GM19455 (cell line): ENCODE data around the gene DAPP1.
A peak's percentile ranks its signal among the peaks of the same experiment; 100 is the strongest.
"Not testable (repeated sequence)": the region's sequence is repeated elsewhere in the genome, so short reads cannot be mapped to it uniquely, and the experiment has no call there.

Experiments
- ATAC-seq: cut with Tn5 transposase; IDR thresholded peaks from one replicate; pipeline ENCODE4 v1.9.1; 2021; ENCODE audit not compliant: unreplicated experiment

The DAPP1 gene, protein sequence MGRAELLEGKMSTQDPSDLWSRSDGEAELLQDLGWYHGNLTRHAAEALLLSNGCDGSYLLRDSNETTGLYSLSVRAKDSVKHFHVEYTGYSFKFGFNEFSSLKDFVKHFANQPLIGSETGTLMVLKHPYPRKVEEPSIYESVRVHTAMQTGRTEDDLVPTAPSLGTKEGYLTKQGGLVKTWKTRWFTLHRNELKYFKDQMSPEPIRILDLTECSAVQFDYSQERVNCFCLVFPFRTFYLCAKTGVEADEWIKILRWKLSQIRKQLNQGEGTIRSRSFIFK

DNA sequence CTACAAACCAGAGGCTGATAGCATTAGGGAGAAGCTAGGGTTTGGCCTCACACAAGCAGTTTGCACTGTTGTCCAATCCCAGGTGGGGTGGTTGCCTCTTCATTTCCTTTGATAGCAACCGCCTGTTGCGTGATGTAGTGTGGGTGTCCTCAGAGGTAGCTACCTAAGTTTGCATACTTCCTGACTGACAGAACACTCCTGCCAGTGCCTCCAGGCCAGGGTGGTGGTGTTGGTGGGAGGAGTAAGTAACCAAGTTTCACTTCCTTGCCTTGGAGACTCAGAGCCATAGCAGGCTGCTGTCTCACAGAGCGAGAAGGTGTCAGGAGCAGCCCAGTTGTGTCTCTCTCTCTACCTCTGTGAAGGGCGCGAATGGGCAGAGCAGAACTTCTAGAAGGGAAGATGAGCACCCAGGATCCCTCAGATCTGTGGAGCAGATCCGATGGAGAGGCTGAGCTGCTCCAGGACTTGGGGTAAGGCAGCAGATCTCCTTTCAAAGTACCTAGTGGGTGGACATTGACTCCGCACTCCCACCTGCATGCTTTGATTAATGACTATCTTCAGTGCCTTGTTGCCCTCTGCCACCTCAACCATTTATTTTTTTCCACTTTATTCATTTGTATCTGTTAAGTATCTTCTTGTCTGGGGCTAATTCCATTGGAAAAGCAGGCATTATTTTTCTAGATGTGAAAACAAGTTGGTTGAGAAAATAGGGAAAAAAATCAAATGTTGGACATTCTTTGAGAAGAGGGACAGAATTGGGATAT, at the start of gene DAPP1:
TSS of gene DAPP1 (plus strand) at position 283 of the 764 bp plus-strand sequence. CDS start at position 370, 87 bp downstream.
- peak; percentile 95 for ATAC-seq

DNA sequence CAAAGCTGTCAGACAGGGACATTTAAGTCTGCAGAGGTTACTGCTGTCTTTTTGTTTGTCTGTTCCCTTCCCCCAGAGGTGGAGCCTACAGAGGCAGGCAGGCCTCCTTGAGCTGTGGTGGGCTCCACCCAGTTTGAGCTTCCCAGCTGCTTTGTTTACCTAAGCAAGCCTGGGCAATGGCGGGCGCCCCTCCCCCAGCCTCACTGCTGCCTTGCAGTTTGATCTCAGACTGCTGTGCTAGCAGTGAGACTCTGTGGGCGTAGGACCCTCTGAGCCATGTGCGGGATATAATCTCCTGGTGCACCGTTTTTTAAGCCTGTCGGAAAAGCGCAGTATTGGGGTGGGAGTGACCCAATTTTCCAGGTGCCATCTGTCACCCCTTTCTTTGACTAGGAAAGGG, 45.8 kb upstream of the DAPP1 start:
- ATAC-seq: not testable (repeated sequence)

DNA sequence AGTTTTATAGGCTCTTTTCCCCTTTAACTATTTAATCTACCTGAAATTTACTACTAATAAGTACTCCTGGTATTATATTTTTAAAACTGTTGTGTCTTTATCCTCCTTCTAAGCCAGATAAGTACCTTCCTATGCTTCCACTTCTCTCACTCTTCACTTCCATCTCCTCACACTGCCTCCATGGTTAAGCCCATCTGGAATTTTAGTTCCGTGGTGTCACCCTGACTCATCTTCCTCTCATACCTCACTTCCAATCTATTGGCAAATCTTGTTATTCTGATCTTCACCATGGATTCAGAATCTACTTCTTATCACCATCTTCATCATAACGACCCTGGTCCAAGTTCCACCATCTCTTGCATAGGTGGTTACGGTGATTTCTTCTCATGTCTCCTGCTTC, 32.7 kb upstream of the DAPP1 start:
- no peak for ATAC-seq

DNA sequence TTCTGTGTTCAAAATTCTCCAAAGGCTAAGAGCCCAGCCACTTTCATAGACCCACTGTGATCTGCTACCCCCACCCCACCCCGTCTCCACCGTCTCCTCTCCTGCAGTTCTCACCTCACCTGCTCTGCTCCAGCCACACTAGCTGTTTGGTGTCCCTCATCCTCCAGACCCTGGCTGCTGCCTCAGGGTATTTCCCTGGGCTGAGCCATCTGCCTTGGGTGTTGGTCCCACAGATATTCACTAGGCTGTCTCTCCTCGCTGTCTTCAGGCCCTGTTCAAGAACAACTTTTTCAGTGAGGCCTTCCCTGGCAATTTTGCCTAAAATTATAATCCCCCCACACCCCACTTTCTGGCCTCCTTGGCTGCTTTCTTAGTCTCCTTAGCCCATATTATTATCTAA, 31.8 kb upstream of the DAPP1 start:
- no peak for ATAC-seq

DNA sequence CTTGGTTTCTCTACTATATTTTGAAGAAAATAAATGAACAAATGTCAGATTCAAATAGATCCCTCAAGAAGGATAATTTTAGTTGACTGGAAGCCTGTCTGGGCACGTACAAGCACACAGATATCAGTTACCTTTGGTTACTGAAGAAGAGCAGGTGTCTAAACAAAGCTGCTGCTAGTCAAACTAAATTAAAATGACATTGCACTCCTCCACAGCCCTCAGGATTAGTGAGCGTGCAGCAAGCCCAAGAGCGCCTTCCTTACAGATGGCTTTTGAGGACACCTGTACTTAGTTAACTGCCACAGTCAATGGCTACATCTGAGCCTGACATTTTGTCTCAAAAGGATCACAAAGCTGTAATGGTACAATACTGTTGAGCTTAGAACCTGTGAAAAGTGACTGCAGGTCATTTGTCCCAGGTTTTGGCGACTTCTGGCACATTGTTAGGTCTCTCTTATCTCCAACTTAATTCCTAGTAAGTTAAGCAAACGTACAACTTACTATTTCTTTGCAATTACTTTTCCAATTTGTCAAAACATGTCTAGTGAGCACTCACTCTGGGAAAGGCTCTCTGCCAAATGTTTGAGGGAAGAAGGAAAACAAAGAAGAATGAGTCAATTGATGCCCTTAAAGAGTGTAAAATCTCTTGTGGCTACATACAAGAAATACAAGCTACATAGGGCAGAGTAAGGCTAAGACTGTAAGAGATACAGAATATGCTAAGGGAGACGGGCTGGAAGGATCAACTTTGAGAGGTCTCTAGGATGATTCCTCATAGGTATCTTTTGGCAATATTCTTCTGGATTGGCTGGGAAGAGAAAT, 25.6 kb upstream of the DAPP1 start:
- no peak for ATAC-seq

DNA sequence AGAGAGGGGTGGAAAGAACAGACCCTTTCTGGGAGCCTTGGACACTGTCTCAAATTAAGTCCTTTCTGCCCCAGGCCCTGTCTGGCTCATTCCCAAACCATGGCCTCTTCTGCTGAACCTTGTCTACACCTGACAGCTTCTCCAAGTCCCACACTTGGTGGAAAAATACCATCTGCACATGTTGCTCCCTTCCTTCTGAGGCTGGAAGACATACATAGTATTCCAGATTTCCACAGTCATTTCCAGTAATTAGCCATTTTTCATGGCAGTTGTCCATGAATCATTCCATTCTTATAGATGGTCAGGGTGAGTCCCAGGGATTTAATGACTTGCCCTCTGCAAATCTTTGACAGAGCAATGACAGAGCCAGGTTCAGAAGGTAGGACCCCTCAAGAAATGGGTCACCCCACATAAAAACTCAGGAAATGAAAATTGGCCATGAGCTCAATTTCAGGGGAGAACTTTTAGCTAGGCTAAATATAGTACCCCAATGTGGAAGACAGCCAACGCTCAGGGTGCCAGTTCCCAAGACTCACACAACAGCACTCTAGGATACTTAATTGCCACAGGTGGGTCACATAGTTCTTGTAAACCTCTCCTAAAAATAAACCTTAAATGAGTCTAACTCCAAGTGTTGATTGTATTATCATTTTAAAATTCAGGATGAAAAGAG, 16.2 kb upstream of the DAPP1 start:
- no peak for ATAC-seq

DNA sequence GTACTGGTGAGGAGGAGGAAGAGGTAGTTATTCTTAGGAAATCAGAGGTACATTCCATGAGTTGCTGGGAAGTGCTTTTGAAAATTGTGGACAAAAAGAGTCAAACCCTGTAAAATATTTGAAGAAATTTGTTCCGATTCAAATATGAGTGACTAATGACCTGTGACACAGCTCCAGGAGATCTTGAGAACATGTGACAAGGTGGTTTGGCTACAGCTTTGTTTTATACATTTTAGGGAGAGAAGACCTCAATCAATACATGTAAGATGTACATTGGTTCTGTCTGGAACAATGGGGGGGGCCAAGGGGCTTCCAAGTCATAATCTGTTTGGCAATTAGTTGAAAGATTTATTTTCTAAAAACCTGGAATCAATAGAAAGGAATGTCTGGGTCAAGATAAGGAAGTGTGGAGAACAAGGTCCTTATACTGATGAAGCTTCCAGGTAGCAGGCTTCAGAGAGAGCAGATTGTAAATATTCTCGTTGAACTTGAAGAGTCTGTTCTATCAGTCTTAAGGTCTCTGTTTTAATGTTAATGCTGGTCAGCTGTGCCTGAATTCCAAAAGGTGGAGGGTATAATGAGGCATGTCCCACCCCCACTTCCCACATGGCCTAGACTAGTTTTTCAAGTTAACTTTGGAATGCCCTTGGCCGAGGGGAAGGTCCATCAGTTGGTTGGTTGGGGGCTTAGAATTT, 15.5 kb upstream of the DAPP1 start:
- no peak for ATAC-seq

GRCh38 chr4:99803566-99804101, 13.0 kb upstream of the DAPP1 start:
- no peak for ATAC-seq

DNA sequence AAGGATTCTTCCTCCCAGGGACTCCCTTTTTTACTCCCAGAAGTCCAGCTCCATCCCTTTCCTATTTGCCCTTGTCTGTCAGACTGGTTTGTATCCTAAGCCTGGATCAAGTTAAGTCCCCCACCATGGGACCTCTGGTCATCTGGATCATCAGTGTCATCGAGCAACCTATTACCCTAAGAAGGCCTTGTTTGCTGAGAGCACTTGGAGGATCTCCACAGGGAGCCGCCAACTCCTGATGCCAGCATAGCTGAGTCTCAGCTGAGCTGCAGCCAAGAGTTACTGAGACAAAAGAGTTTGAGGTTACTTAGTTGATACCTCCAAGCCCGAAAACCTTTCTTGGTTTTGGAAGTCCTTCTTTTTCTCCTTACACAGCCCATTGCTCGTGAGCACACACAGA, 10.1 kb upstream of the DAPP1 start:
- no peak for ATAC-seq

DNA sequence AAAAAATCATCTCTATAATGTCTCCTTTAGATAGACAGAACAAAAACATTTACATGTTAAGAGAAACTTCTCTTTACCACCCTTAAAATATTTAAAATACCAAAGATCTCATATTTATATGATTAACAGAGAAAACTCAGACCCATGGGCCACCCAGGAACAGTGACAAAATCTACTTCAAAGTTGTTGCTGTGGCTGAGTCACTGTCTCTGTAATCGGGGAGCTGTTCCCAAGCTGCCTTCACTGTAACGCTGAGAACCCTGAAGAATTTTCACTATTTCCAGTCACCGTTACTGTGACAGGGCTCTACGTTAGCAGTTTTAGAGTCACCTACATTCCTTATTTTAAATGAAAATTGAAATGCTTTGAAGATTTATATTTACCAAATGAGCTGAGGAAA, 9.0 kb upstream of the DAPP1 start:
- ATAC-seq: no peak

- peak; percentile 90 for ATAC-seq
Observed at GRCh38 chr4:99808260-99808857, 8.3 kb upstream of the DAPP1 start.

GRCh38 chr4:99809326-99809725, 7.3 kb upstream of the DAPP1 start:
- ATAC-seq: no peak

- ATAC-seq: no peak
Observed at GRCh38 chr4:99810536-99810935, 6.1 kb upstream of the DAPP1 start.

DNA sequence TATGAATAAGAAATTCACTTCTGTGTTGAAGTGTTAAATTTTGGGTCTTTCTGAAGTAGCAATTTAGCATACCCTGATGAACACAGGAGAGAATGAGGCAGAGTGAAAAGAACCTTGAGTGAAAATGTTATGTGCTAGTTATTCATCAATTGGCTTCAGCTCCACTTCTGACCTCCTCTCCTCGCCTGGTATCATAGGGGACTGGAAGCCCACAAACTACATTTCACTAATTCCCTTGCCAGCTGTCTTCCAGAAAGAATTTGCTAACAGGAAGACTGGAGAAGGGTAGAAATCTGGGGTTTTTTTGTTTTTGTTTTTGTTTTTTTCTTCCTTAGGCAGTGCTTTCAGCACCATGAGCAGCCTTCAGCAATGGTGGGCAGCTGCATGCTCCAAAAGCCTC, 5.5 kb upstream of the DAPP1 start:
- no peak for ATAC-seq

DNA sequence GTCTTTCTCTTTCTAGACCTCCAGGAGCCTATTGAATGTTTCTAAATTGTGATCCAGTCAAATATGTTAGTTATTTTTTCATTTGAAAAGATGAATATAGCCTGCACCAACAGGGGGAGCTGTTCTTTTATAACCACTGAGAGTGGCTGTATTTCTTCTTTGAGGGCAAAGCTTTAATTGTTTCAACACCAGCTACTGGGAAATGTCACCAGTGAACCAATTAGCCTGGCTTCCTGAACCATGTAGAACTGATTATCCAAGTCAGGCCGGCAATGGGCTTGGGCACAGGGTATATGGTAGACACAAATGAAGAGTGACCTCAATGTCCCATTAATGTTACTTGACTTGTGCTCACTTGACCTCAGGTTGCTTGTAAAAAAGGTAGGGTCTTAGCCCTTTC, 4.8 kb upstream of the DAPP1 start:
- ATAC-seq: no peak

DNA sequence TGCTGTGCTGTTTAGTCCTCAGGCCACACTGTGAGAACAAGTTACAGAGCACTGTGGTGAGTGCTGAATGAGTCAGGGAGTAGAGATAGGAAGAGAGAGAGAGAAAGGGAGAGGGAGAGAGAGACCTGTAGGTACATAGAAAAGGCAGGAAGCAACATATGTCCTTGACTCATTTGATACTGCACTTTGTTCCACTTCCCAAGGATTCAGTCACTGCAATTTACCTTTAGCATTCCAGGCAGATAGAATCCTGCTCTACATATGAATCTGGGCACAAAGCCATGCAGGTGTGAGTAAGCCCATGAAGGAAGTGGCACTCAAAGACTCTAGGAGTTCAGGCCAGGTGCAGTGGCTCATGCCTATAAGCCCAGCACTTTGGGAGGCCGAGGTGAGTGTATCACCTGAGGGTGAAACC, 1.0 kb upstream of the DAPP1 start:
- no peak for ATAC-seq

DNA sequence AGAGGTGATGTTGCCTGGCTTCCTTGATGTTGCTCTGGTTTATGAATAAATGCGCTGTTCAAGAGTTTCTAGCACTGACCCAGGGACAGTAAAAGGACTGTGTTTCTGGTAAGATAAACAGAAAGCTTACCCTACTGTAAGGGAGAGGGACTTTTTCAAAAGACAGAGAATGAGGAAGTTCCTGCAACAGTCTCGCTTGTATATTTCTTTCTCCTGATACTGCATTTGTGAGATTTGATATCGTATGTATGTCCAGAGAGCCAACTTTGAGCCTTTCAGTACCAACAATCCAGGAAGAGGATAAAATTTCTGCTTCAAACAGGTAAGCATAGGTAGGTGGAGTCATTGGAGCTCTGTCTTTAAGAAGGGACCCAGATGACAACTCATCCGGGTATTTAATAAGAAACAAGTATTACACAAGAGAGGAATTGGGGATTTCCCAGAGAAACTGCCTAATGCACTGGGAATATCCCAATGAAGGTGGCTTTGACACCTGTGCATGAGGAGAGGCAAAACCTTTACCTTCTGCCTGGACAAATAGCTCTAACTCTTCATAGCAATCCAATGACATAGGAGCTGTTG, 773 bp downstream of the DAPP1 start:
- no peak for ATAC-seq

- no peak for ATAC-seq
Observed at GRCh38 chr4:99818661-99819060, 2.0 kb downstream of the DAPP1 start.

- ATAC-seq: peak; percentile 86
Observed at GRCh38 chr4:99821918-99822503, 5.4 kb downstream of the DAPP1 start.
